GM18867 (cell line): ENCODE measurements around the gene GIMAP4.
"Not testable (repeated sequence)": the region's sequence is repeated elsewhere in the genome, so short reads cannot be mapped to it uniquely, and the experiment has no call there.

Source experiments
- ATAC-seq: cut with Tn5 transposase; IDR thresholded peaks from one replicate; pipeline ENCODE4 v1.9.1; 2021; ENCODE audit warnings: mild to moderate bottlenecking, moderate library complexity; ENCODE audit not compliant: unreplicated experiment

Gene GIMAP4

DNA sequence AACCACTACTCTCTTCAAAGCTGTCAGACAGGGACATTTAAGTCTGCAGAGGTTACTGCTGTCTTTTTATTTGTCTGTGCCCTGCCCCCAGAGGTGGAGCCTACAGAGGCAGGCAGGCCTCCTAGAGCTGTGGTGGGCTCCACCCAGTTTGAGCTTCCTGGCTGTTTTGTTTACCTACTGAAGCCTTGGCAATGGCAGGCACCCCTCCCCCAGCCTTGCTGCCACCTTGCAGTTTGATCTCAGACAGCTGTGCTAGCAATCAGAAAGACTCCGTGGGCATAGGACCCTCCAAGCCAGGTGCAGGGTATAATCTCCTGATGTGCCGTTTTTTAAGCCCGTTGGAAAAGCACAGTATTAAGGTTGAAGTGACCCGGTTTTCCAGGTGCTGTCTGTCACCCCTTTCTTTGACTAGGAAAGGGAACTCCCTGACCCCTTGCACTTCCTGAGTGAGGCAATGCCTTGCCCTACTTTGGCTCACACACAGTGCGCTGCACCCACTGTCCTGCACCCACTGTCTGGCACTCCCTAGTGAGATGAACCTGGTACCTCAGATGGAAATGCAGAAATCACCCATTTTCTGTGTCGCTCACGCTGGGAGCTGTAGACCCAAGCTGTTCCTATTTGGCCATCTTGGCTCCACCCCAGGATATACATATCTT lies 12.9 kb downstream of the GIMAP4 start:
- ATAC-seq: not testable (repeated sequence)

DNA sequence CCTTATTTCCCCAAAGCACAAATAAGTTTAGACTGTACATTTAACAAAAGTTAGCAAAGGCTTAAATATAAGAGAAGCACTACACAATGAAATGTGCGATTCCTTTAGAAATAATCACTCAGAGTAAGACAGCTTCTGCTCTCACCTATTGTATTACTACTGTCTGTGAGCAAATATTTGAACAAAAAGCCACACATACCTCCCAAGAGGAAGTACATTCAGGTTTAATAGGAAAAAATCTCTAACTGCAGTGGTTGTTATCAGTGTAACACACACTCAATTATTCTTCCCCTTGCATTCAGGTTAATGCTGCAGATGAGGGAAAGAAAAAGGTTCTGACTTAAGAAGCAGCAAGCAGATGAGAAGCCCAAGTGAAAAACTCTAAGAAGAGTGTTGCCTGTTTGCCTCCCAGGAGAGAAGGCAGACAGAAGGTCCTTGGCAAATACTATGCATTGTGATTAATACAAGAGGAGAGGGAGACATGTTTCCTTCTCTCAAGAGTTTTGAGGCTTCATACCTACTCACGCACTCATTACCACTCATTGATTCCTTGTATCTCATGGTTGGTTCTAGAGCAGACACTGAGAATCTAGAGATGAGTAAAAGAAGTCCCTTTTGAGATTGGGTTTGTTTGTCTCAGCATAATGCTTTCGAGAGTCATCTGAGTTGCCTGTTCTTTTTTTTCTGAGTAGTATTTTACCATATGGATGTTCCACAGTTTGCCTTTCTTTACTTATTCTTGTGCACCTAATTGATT lies 13.6 kb downstream of the GIMAP4 start:
- no peak for ATAC-seq

DNA sequence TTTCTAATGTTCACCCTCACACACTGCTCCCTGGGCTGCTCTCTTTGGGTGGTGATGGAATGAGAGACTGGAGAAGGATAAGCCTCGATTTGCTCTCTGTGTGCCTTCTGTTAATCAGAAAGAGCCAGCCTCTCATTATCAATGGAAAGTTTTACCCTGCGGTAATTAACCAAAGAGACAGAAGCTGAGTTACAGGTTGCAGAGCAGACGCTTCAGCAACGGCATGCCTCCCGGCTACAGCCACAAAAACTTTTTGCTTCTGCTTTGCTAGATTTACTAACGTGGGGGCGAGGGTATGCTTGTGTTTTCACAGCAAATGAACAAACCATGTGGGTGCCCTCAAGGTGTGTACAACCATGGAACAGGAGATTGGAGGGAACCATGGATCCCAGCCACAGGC lies 18.0 kb downstream of the GIMAP4 start:
- no peak for ATAC-seq

DNA sequence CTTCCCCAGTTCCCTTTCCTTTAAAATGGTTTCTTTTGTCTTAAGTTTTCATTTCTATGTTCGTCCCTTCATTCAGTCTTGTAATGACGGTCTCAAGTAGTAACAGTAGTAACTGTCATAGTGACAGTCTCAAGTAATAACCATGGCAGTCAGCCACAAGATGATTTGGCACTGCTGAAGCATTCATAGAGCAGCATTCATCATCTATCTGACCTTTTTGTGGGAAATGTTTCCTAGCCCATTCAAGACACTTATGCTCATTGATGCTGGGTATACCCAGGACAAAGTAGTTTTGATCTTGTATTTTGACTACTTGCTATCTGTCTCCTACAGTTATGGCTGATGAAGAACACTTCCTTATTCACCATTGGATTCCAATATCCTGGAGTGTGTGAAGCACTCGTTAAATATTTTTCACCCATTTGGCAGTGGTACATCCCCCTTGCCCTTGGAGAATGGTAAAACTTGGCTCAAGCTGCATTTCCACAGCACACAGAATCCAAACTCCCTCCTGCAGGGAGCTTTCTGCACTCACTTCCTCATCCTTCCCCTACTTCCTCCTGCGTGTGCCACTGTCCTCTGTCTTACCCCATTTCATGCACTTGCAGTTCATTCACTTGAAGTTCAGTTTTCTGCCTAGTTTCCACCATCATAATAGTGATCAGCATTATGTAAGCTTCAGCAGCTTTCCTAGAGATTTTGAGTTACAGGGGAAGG lies 19.0 kb downstream of the GIMAP4 start:
- ATAC-seq: no peak

DNA sequence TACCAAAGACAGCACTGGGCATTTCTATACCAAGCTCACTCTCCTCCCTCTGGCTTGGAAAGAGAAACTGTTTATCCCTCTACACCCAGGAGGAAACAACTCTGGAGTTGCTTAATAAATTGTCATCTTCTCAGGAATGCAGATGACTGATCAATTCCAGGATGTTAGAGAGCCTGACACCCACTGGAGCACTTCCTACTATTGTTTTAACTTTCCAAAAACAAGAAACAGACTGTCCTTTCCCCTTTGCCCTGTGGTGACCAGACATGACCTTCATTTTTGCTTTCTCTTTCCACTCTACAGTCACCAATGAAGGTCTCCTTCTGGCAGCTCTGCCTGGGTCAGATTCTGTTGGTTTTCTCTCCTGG lies 19.6 kb downstream of the GIMAP4 start:
- ATAC-seq: peak; percentile 39

DNA sequence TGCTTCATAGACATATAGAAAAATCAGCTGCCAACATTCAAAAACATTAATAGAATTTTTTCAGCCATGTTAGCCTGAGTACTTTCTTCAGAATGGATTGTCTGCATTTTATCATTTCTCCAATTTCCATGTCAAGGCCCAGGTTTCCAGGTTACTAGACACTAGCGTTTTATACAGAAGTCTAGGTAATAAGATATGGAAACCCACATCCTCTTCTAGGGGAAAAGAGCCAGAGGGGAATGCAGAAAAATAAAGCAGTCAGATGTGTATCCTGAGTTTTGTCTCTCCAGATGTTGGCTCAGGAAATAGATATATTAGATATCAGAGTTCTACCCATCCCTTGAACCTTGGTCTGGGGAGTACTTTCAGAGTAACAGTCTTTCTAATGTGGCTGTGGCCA lies 20.4 kb downstream of the GIMAP4 start:
- ATAC-seq: no peak

DNA sequence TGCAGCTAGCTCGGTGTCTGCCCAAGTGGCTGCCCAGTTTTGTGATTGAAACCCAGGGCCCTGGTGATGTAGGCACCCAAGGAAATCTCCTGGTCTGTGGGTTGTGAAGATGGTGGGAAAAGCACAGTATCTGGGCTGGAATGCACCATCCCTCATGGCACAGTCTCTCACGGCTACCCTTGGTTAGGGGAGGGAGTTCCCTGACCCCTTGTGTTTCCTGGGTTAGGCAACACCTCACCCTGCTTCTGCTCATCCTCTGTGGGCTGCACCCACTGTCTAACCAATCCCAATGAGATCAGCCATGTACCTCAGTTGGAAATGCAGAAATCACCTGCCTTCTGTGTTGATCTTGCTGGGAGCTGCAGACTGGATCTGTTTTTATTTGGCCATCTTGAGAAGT lies 27.6 kb downstream of the GIMAP4 start:
- ATAC-seq: no peak

DNA sequence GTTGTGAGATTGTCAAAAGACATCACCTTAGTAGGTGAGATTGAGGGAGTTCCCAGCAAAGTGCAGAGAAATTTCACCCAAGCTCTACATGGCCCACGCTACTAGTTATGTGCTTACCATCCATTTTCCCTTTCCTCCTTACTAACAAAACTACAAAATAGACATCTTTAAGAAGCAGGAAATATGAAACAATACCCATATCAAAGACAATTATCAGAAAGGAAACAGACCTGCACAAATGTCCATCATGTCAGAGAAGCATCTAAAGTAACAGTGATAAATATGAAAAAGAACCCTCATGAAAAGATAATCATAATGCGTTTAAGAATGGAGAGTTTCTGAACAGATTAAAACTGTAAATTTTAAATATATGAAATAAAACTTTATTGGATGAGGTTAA lies 28.2 kb downstream of the GIMAP4 start:
- ATAC-seq: no peak

DNA sequence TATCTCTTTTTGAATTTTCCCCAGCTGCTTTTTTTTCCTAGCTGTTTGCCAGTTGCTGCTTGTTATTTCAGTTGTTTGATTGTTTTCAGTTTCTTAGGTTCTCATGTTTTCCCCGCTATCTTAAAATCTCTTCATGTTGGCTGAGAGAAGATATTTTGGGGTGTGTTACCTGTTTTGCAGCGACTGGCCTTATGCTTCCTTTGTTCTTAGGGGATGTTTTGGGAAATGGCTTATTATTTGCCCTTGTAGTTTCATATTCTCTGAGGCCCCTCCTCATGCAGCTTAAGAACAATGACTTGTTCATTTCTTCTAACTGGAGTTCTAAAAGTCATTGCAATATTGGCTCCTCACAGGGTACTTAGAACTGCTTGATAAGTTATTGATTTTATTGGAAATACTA lies 36.4 kb downstream of the GIMAP4 start:
- not testable (repeated sequence) for ATAC-seq

DNA sequence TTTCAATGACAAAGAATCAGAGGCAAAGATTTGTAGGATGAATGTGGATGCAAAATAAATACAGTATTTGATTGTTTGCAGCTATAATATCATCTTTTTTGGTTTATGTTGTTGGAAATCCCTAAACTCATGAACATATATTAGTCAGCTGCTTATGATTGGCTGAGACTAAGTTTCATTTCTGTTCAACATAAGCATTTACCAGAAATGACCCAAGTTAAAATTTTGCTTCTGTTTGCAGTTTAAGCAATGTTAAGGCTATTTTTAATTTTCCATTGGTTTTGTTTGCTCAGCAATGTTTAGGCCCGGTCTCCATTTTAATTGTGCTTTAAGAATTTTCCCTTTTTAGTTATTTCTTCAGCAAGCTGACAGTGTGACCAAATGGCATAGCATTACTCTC lies 43.0 kb downstream of the GIMAP4 start:
- no peak for ATAC-seq

DNA sequence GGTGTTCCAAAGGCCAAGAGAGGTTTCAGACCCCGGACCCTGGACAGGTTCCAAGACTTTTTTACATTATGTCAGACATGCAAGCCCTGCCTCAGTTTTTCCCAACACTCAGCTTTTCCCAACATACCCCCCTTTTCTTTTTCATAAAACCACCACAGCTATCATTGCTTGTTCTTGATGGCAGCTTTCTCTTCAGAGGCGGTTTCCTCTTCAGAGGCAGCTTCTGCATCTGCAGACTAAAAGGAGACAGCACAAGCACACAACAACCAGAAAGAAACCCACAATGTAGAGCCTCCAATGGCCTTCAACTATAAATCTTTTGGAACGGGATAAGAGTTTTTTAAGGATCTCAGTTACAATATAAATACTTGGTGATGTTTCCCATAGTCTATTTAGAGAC lies 45.7 kb downstream of the GIMAP4 start:
- ATAC-seq: no peak

DNA sequence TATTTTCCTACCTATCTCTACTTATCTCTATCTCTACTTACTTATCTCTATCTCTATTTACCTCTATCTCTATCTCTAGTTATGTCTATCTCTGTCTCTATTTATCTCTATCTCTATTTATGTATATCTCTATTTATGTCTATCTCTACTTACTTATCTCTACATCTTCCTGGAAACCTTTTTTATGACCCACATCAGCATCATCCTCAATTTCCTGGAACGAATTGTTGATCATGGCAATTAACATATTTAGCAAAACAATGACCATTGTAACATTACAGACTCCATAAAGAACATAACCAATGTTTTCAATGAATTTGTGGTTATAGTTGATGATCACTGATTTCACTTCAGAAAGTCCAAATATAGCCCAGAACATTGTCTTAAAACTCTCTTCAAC lies 46.7 kb downstream of the GIMAP4 start:
- no peak for ATAC-seq

DNA sequence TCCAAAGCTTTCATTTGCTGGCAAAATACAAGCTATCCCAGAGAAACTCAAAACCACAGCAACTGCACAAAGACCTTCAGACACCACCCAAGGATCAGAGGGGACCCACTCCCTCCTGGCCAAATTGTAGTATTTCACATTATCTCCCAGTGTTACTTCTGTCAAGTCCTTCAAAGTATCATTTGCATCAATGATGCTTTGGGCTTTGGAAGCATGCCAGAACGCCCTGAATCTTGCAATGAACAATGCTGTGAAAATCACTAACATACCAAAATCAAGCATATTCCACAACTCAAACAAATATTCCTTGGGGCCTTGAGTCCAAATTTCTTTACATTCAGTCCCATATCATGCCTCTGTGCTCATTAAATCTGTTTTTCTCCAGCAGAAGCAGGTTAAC lies 47.2 kb downstream of the GIMAP4 start:
- not testable (repeated sequence) for ATAC-seq

DNA sequence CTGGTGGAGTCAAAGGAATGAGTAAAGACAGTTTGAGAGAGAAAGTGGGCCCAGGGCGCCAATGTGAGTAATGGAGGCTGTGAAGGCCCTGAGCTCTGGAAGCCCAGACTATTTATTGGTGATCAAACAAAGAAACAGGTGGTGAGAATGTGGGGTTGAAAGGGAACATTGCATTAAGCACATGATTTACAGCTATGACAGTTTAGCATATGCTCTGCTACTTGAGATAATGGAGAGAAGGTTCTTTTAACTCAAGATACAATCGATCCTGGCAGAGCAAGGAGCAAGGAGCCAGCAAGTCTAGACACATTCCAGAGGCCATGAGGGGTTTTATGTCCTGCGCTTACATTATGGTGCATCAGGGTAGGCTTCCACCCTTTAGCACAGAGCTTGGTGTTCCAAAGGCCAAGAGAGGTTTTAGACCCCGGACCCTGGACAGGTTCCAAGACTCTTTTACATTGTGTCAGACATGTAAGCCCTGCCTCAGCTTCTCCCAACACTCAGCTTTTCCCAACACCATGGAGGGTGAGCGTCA lies 48.1 kb downstream of the GIMAP4 start:
- not testable (repeated sequence) for ATAC-seq

DNA sequence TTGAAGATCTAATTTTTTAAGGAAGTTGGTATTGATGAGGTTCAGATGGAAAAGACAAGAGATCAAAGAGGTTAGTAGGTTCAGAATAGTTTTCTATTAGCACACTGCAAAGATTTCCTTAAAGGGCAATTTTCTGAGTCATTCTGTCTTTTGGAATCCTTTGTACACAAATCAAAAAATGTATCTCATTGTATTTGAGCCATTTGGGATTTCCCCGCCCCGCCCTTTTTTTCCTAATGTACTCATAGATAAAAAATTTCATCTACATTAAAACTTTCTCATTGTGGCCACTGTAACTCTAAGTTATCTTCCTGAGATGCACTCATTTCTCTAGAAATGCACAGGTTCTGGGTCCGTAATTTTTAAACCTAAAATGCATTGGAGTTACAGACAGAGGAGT lies 52.9 kb downstream of the GIMAP4 start:
- no peak for ATAC-seq

DNA sequence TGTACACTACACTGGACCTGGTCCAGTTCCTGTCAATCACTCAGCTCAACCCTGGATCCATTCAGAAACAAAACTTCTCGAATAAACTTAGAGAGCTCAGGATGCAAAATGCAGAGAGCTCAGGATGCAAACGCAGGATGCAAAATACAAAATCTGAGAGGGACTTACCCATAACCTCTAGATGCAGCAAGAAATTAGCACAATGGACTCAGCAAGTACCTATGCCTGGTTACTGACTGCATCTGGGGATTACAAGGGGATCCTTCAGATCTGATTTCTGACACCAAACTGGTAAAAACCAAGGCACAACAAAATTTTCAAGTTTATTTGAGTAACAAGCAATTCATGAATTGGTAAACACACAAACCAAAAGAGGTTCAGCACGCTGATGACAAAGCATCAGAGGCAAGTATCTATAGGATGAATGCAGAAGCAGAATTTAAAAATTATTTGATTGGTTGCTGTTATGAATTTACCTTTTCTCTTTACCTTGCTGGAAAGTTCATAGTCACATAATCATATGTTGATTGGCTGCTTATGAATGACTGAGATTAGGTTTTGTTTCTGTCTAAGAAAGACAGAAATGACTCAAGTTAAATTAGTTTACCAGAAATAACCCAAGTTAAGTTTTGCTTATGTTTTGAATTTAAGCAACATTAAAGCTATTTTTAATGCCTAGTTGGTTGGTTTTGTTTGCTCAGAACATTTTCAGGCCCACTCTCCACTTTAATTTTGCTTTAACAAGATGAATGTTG lies 53.6 kb downstream of the GIMAP4 start:
- ATAC-seq: no peak

DNA sequence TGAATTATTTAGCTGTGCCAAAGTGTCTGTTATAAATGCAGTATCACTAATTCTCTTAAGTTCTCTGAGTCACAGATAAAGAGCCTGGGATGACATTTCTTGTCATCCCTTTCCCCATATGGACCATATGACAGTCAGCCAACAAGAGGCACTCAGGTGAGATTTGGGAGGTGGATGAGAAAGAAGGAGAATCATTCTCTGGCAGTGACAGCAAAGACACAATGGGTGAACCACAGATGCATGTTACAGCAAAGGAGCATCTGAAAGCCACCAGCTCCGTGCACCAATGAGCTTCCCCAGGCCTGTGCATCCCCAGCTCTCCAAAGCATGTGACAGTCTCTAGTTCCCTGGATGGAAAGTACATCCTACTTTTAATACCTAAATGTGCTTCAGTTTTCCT lies 54.2 kb downstream of the GIMAP4 start:
- no peak for ATAC-seq
